ENCODE results near the gene TMEM236.

Gene TMEM236

GRCh38 chr10:17787087-17787961 lies 35.3 kb downstream of the TMEM236 start:
- DNase-seq (ENCODE audit: low read depth), result peak; percentile 69

- no peak for DNase-seq (ENCODE audit: low read depth)
Measured at GRCh38 chr10:17788646-17789045, 36.6 kb downstream of the TMEM236 start.

- no peak for DNase-seq (ENCODE audit: low read depth)
Measured at GRCh38 chr10:17789396-17789795, 37.4 kb downstream of the TMEM236 start.

GRCh38 chr10:17790651-17791050 lies 38.6 kb downstream of the TMEM236 start:
- DNase-seq (ENCODE audit: low read depth), result no peak

- no peak for DNase-seq (ENCODE audit: low read depth)
Measured at GRCh38 chr10:17792991-17793390, 41.0 kb downstream of the TMEM236 start.

GRCh38 chr10:17793823-17794644 lies 42.0 kb downstream of the TMEM236 start:
- no peak for DNase-seq (ENCODE audit: low read depth)

GRCh38 chr10:17795083-17795482 lies 43.1 kb downstream of the TMEM236 start:
- DNase-seq (ENCODE audit: low read depth), result no peak

- no peak for DNase-seq (ENCODE audit: low read depth)
Measured at GRCh38 chr10:17795813-17796594, 44.0 kb downstream of the TMEM236 start.

GRCh38 chr10:17801507-17801906 lies 49.5 kb downstream of the TMEM236 start:
- DNase-seq (ENCODE audit: low read depth), result no peak

- no peak for DNase-seq (ENCODE audit: low read depth)
Measured at GRCh38 chr10:17802350-17802749, 50.3 kb downstream of the TMEM236 start.

- DNase-seq (ENCODE audit: low read depth), result no peak
Measured at GRCh38 chr10:17802976-17803375, 51.0 kb downstream of the TMEM236 start.

GRCh38 chr10:17805330-17805729 lies 53.3 kb downstream of the TMEM236 start:
- no peak for DNase-seq (ENCODE audit: low read depth)

- DNase-seq (ENCODE audit: low read depth), result no peak
Measured at GRCh38 chr10:17805921-17806577, 54.0 kb downstream of the TMEM236 start.

- no peak for DNase-seq (ENCODE audit: low read depth)
Measured at GRCh38 chr10:17808971-17809841, 57.2 kb downstream of the TMEM236 start, which contains the start of gene MRC1. Gene MRC1, plus strand, starts transcription at chr10:17809348. Its CDS starts 118 bp downstream, at chr10:17809466.

- DNase-seq (ENCODE audit: low read depth), result no peak
Measured at GRCh38 chr10:17811146-17811865, 59.3 kb downstream of the TMEM236 start.

GRCh38 chr10:17814973-17815372 lies 63.0 kb downstream of the TMEM236 start:
- no peak for DNase-seq (ENCODE audit: low read depth)

GRCh38 chr10:17816199-17816598 lies 64.2 kb downstream of the TMEM236 start:
- DNase-seq (ENCODE audit: low read depth), result no peak

- no peak for DNase-seq (ENCODE audit: low read depth)
Measured at GRCh38 chr10:17817316-17817715, 65.3 kb downstream of the TMEM236 start.

- DNase-seq (ENCODE audit: low read depth), result no peak
Measured at GRCh38 chr10:17817790-17818189, 65.8 kb downstream of the TMEM236 start.

- DNase-seq (ENCODE audit: low read depth), result no peak
Measured at GRCh38 chr10:17819836-17820235, 67.8 kb downstream of the TMEM236 start.

All from HS-5 (cell line).